Dedifferentiated amniotic fluid mesenchymal stem cell (primary cell): ENCODE measurements around the gene KRT12.

ENCODE experiments used
- DNase-seq: peaks from one replicate; pipeline ENCODE4 v3.0.0-alpha.2; 2016; ENCODE audit errors: extremely low spot score

The KRT12 gene

DNA sequence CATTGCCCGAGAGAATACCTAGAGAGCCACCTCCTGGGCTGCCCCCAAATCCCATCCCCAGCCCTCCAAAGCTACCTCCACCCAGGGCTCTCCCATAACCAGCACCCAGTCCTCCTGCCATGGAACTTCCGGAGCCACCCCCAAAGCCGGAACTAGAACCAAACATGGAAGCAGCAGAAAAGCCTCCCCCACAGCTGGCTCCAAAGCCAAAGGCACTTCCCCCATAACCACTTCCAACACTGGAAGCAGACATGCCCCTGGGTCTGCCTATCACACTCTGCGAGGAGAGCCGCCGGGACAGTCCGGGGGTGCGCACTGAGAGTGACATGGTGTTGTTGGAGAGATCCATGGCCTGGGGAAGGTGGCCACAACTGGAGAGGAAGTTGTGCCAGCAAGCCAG is at the start of gene KRT12:
TSS of gene KRT12 (minus strand) at position 386 of the 400 bp plus-strand sequence. CDS start at position 349, 37 bp downstream.
- no peak for DNase-seq

- DNase-seq = no peak
These were observed 49.3 kb upstream of the KRT12 start for GRCh38 chr17:40916366-40916765.

GRCh38 chr17:40915721-40916256 is 48.8 kb upstream of the KRT12 start:
- peak; percentile 64 for DNase-seq

DNA sequence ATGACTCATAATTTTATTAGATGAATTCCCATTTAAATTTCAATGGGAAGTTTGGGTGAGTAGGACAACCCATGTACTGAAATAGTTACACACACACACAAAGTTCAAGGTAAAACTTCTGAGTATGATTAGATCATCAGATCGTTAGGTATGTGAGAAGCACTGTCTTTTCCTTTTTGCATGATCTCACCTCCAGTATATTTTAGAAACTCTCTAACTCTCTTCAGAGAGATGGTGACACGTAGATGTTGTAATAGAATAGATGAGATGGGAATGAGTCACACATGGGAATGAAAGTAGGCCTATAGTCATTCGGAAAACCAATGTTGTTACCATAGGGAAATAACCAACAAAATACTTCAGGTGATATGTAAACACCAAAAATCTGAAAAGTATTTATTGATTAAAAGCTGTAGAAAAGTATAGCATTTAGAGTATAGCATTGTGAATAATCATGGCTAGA is 48.2 kb upstream of the KRT12 start:
- DNase-seq = peak; percentile 83

- no peak for DNase-seq
These were observed 47.2 kb upstream of the KRT12 start for GRCh38 chr17:40914075-40914855.

DNA sequence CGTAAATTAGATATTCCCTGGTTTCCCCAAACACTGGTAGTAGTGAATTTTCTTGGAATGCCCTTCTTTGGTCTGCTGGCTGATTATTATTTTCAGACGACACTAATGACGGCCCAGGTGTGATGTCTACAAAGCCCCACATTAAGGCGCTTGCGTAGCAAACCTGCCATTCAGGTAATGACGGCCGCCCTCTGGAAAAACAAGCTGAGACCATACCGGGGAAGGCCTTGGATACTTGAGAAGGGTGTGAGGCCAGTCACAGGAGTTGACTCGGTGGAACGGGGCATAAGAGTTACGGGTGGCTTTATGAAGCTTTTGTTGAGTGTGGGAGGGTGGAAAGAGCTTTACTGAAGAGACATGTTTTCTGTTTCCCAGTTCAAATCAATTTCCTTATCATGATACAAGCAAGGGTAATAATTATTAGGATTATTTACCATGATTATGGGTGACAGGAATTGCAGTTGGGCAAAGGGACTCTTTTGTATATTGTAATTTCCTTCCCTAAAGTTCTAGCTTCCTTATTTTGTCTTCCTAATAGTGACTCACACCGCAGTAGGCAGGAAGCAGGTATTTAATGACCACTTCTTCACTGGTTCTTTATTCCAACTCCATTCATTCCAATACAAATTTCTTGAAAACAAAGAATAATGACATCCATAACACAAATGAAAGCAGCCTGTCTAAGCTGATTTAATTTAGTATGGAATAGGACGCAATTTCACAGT is 45.6 kb upstream of the KRT12 start:
- DNase-seq = no peak

DNA sequence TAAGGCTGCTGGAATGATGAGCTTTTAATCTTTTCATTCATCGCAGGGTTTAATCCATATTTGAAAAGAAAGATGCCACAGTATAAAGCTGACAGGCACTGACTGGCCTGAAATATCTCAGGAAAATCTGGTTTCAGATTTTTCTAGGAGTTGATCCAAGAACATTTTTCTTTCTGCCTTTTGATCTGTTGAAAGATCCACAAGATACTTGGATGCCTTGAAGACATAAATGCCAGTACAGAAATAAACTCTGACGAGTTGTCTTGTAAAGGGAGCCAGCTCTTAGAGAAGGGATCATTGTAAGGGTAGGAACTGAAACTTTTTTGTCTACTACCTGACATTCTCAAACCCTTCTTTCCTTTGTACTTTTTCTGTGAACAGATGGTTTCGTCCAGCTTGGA is 43.4 kb upstream of the KRT12 start:
- peak; percentile 67 for DNase-seq

GRCh38 chr17:40909755-40910154 is 42.7 kb upstream of the KRT12 start:
- peak; percentile 44 for DNase-seq

DNA sequence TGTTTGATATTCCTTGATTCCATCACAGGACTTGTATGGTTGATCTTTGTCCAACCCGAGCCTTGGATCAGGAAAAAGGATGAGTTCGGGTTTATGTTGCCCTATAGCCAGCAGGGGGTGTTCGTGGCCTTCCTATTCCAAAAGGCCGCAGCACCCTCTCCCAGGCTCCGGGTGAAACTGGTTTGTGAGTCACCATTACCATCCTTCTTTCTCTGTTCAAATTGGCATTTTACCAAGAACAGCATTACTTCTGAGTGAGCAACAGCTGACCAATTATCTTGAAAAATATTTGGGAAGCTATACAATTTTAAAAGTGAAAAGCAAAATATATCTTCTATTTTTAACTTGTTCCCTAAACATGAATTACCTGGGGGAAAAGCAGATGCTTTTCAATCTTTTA is 42.3 kb upstream of the KRT12 start:
- peak; percentile 99 for DNase-seq

DNA sequence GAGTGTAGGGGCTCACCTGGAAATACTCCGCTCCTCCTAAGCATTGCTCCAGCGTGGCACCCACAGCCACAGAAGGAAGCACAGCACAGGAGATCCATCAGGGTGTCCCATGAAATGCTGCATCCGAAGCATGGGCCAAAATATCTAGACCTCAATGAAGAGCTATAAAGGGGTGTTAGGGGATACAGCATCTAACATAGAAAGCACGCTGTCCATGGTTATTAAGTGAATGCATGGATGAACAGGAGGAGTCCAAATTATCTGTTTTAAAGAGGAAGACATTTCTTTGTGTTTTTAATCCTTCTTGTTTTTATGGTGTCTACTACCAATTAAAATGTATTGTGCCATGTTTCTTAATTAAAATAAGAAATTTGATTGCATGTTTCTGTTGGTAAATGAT is 39.6 kb upstream of the KRT12 start:
- DNase-seq = no peak

GRCh38 chr17:40905370-40905769 is 38.3 kb upstream of the KRT12 start:
- no peak for DNase-seq

DNA sequence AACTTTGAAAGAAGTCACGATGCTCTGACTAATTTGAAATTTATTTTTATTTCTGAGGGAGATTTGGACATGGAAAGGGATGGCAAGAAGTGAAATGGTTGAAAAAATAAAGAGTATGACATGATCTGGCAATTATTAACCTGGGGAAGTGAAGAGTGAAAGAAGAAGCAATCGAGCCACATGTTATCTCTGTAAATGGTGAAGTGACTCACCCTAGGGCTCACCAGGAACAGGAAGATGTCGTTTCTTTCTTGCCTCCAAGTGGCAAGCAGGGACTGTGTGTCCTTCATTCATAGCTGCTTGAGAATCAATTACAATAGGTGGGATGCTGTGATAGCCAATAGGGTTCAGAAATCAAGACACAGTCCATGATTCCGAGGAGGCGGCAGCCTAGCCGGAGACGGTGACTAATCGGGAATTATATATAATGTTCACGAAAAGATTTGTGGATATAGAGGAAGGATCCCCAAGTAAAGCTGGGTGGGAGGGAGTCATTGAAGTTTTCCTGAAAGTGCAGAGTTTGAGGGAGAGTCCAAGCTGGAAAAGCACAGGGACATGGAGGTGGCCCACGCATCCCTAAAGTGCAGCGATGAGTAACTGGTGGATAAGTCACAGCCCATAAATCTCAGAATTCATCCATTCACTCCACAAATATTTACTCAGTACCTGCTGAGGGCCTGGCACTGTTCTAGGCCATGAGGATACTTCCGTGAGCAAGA is 36.3 kb upstream of the KRT12 start:
- no peak for DNase-seq

DNA sequence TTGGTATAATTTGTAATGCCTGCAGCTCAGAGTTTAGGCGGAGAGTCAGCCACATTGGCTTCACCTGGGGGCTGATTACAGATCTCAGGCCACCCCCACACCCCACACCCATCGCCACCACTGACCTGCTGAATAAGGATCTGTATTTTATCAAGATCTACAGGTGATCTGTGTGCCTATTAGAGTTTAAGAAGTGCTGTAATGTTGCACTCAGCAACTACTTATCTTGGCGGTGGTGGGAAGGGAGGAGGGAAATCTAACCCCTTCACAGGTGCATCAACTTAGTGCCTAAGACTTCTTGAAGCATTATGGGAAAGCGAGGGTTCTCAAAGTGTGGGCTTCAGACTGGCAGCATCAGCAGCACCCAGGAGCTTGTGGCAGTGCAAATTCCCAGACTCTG is 35.5 kb upstream of the KRT12 start:
- no peak for DNase-seq

DNA sequence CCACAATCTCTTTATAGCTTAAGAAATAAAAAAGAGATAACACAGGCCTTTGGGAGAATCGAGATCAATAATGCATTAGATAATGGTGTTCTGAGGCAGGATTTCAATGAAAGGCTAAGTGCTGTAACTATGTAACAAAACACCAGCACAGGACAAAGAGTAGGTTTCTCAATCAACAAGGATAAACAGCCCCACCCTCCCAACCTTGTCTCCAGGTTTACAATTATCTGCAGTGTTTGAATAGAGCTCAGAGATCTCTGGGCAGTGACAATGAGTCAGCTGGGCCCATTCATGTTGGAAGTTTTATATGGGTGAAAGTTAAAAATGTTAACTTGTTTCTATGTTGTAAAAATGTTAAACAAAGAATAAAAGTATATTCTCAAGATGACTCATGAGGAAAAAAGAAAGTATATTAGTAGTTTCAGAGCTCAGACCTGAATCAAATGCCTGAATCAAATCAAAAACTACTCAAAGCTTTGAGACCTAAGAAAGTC is 35.0 kb upstream of the KRT12 start:
- DNase-seq = no peak

GRCh38 chr17:40900809-40901356 is 33.9 kb upstream of the KRT12 start:
- no peak for DNase-seq

DNA sequence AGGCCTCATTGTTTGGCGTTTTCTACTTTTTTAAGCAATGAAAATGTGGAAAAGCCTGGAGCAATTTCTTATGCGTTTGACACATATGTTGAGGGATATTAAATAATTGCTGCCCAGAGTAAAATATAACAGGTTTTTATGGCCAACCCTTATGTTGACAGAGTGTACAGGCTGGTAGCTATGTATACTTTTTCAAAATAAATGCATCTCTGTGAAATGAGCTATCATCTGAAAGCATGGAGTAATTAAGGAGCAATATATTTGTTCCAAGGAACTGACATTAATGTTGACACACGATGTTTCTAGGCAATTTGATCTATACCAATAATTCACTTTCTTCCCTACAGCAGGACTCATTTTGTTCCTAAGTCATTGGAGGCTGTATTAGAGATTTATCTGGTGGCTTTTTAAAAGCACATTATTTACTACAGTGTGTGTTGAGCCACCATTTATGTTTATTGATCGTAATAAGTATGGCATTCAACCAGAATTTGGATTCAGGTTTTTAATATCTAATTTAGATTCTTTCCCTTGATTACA is 30.0 kb upstream of the KRT12 start:
- no peak for DNase-seq

DNA sequence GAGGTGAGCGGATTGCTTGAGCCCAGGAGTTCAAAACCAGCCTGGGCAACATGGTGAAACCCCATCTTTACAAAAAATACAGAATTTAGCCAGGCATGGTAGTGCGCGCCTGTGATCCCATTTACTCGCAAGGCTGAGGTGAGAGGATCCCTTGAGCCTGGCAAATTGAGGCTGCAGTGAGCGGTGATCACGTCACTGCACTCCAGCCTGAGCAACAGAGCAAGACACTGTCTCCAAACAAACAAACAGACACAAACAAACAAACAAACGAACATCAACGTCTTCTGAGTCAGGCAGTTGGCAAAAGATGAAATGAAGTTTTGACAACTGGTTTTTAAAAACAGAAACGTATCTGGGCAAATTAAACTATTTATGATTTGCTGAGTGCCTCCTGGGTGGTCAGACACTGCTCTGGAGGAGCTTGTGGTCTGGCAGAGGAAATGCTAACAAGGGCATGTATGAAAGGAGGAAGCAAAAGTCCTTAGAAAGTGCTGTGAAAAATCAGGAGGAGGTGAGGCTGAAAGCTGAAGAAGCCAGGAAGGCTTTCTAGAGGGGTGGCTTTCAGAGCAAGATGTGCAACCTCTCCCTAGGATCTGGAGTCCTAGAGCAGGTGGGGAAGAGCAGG is 28.2 kb upstream of the KRT12 start:
- no peak for DNase-seq

GRCh38 chr17:40888196-40888720 is 21.2 kb upstream of the KRT12 start:
- no peak for DNase-seq

- DNase-seq = no peak
These were observed 19.1 kb upstream of the KRT12 start for GRCh38 chr17:40886090-40886489.

DNA sequence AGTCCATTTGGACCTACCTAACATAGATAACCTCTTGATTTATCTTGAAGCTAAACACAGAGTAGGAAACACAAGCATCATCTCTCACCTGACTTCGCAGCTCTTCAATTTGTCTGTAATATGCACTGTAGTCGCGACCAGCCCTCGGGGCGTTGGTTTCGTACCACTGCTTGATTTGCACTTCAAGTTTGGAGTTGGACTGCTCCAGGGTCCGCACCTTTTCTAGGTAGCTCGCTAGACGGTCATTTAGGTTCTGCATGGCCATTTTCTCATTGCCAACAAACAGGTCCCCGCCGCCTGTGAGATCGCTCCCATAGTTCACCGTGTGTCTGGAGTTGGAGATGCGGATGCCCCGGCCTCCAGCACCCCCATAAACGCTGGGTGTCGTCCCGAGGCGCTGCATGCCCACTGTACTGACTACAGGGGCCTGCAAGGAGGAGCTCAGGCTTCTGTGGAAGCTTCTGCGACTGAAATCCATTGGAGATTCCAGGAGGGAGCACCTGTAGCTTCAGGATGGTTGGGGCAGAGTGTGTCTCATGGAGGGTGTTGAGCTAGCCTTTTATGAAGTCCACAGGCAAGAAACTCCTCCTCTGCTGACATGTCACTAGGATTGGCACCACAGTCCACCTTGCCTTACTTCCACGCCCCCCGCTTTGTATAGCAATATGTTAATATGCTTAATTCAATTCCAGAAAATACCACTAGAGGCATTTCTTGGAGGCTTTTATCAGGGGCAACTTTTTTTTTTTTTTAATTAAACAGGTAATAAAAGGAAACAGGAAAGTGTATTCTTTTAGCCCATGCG is 17.9 kb upstream of the KRT12 start, which contains the start of gene KRT20:
TSS of gene KRT20 (minus strand) at position 535 of the 805 bp plus-strand sequence. CDS start at position 478, 57 bp downstream.
- DNase-seq = no peak
